Panc1 (cell line): Measurements from ENCODE around the gene PRMT9.

Source experiments
- POLR2AphosphoS5 ChIP-seq: IDR thresholded peaks from 2 replicates; pipeline ENCODE4 v1.6.1; 2012; ENCODE audit warnings: mild to moderate bottlenecking, low read depth, low read length, moderate library complexity
- REST ChIP-seq, 2 experiments: IDR thresholded peaks; 2 replicates each; pipeline ENCODE4 v1.6.1; 2011 to 2012; ENCODE audit warnings: low read depth in 2 of 2, control low read depth in 1 of 2, low read length in 1 of 2, mild to moderate bottlenecking in 1 of 2, moderate library complexity in 1 of 2; ENCODE audit not compliant: insufficient read depth in 1 of 2
- SIN3A ChIP-seq: IDR thresholded peaks from 2 replicates; pipeline ENCODE4 v1.6.1; 2012; ENCODE audit warnings: low read depth, mild to moderate bottlenecking, low read length, moderate library complexity, borderline replicate concordance; ENCODE audit not compliant: insufficient read depth
- TF ChIP-seq, protein P1 (sequence below): fragments of 450-650 bp; IDR thresholded peaks from 2 replicates; pipeline ENCODE4 v1.5.1; 2017; ENCODE audit warnings: mild to moderate bottlenecking

- TF ChIP-seq REST (IDR thresholded peaks at IDR 0.05; ENCODE audit: insufficient read depth in 1 of 2, low read depth in 2 of 2, low read length in 1 of 2) (no peak), POLR2AphosphoS5 (no peak), SIN3A (no peak)
- TF ChIP-seq, protein P1, sequence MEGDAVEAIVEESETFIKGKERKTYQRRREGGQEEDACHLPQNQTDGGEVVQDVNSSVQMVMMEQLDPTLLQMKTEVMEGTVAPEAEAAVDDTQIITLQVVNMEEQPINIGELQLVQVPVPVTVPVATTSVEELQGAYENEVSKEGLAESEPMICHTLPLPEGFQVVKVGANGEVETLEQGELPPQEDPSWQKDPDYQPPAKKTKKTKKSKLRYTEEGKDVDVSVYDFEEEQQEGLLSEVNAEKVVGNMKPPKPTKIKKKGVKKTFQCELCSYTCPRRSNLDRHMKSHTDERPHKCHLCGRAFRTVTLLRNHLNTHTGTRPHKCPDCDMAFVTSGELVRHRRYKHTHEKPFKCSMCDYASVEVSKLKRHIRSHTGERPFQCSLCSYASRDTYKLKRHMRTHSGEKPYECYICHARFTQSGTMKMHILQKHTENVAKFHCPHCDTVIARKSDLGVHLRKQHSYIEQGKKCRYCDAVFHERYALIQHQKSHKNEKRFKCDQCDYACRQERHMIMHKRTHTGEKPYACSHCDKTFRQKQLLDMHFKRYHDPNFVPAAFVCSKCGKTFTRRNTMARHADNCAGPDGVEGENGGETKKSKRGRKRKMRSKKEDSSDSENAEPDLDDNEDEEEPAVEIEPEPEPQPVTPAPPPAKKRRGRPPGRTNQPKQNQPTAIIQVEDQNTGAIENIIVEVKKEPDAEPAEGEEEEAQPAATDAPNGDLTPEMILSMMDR, result no peak
Measured at GRCh38 chr4:147605499-147605898, 78.5 kb downstream of the PRMT9 start.
